ENCODE data around the gene TMEM63A. TPM values are rescaled to one million over a fixed set of nuclear protein-coding genes. Genes with fewer than 3 reads are reported as not detected.

Gene TMEM63A
- total RNA-seq, 1 experiment from 2014 or later = 91.7 TPM

DNA sequence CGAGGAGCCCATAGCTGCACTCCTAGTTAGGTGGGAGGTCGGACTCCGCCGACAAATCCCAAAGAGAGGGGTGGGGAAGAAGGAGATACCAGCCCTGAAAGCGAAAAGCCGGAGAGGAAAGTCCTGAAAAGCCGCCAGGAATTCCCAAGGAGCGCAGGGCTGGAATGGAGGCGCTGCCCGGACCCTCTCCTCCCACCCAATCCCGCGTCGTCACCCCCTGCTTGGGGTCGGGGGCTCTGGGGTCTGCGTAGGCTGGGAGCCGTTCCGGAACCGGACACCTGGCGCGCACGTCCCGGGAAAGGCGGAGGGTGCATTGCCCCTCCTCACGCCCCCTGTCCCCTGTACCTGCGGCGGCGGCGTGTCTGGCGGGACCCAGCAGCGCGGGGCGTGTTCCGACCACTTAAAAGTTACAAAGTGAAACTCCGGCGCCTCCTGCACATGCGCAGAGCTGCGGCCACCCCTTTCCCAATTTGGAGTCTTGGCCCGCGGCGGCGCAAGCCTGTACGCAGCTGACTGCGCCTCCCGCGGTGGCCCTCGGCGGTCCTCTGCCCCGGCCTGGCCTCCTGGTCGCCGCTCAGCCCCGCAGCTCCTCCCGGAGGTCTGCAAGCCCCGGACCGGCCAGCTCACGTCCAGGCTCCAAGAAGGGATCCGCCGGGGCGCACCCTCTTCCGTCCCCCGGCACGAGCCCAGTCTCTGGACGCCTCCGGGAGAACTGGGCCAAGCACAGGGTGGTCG, at the start of gene TMEM63A (continued):
- TF ChIP-seq, protein P1, sequence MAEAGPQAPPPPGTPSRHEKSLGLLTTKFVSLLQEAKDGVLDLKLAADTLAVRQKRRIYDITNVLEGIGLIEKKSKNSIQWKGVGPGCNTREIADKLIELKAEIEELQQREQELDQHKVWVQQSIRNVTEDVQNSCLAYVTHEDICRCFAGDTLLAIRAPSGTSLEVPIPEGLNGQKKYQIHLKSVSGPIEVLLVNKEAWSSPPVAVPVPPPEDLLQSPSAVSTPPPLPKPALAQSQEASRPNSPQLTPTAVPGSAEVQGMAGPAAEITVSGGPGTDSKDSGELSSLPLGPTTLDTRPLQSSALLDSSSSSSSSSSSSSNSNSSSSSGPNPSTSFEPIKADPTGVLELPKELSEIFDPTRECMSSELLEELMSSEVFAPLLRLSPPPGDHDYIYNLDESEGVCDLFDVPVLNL (CRISPR knock-in tag; IDR thresholded peaks at IDR 0.05; ENCODE audit: borderline replicate concordance, low read depth) = no peak
- no peak for TF ChIP-seq GRHL2 (CRISPR knock-in tag; IDR thresholded peaks at IDR 0.05; ENCODE audit: insufficient replicate concordance, severe bottlenecking)

DNA sequence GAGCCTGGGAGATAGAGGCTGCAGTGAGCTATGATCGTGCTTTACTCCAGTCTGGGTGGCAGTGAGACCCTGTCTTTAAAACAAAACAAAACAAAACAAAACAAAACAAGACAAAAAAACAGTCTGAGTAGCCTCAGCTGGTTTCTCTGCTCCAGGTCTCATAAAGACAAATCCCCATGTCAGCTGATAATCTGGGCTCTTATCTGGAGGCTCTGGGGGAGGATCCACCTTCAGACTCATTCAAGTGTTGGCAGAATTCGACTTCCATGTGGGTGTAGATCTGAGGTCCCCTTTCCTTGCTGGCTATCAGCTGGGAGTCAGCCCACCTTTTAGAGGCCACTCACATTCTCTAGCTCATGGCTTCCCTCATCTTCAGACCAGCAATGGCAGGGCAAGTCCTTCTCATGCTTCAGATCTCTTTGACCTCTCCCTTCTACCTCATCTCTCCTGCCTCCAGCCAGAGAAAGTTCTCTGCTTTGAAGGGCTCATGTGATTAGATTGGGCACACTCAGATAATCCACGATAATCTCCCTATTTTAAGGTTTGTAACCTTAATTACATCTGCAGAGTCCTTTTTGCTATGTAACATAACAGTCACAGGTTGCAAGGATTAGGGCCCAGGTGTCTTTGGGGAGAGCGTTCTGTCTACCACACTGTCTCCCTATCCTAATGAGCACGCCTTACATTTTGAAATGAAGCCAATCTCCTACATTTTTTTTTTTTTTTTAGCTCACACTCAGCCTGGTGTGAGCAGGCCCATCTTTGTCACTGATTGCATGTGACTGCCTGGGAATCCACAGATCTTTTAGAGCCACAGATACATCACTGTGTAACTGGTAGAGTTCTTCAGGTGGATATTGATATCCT, 49.3 kb upstream of the TMEM63A start:
- no peaks in the 10 kb centered on the region for H3K9me3 Mint-ChIP-seq
- H3K36me3 Mint-ChIP-seq = no peaks in the 10 kb centered on the region
- H3K4me3 Mint-ChIP-seq = no peak overlapping the region
- H3K4me1 Mint-ChIP-seq = peaks cover 6% of the 10 kb centered on the region
- no peaks in the 10 kb centered on the region for H3K27me3 Mint-ChIP-seq (ENCODE audit: low read depth)
- CTCF ChIA-PET = interaction anchor here (1.0 to 1.4 kb wide), 2 partner anchors 31 to 457 kb away, joined by 3 to 5 read pairs; no protein-coding TSS in a partner anchor
- POLR2A ChIA-PET = interaction anchor here (0.6 kb wide), 1 partner anchor 72 kb away, joined by 5 read pairs; no protein-coding TSS in a partner anchor
- H3K27ac Mint-ChIP-seq = no peak overlapping the region
- DNase-seq (ENCODE audit: low spot score) (no peak), ATAC-seq (no peak)
- TF ChIP-seq, protein P2, sequence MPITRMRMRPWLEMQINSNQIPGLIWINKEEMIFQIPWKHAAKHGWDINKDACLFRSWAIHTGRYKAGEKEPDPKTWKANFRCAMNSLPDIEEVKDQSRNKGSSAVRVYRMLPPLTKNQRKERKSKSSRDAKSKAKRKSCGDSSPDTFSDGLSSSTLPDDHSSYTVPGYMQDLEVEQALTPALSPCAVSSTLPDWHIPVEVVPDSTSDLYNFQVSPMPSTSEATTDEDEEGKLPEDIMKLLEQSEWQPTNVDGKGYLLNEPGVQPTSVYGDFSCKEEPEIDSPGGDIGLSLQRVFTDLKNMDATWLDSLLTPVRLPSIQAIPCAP (CRISPR knock-in tag; IDR thresholded peaks at IDR 0.05) = no peak
- TF ChIP-seq KAT7 (CRISPR knock-in tag; IDR thresholded peaks at IDR 0.05; ENCODE audit: borderline replicate concordance) = no peak
- TF ChIP-seq, protein P3, sequence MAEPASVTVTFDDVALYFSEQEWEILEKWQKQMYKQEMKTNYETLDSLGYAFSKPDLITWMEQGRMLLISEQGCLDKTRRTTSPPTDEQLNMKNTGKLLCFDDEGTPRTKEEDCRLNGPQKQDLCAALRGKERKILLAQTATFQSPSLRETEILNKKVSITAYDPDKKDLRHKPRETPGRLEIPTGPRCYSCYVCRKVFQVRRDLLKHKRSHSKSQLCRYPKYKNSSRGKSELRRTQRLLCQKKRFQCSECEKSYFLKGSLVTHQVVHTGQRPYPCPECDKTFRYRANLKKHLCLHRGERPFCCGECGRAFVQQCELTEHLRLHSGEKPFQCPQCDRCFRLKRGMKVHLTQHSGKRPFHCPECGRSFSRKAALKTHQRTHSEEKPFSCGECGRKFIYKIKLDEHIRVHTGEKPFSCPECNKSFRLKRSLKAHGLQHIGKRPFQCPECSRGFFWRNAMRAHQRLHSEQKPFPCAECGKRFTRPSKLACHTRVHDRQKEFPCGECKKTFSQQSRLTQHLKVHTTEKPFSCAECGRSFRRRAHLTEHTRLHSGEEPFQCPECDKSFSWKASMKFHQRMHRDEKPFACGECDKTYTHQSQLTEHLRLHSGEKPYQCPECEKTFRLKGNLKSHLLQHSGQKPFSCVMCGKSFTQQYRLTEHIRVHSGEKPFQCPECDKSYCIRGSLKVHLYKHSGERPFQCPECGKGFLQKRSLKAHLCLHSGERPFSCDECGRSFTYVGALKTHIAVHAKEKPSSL (CRISPR knock-in tag; conservative IDR thresholded peaks at IDR 0.05) = no peak
- TF ChIP-seq NFYB (CRISPR knock-in tag; conservative IDR thresholded peaks at IDR 0.05; ENCODE audit: low read depth) = no peak
- TF ChIP-seq, protein P4, sequence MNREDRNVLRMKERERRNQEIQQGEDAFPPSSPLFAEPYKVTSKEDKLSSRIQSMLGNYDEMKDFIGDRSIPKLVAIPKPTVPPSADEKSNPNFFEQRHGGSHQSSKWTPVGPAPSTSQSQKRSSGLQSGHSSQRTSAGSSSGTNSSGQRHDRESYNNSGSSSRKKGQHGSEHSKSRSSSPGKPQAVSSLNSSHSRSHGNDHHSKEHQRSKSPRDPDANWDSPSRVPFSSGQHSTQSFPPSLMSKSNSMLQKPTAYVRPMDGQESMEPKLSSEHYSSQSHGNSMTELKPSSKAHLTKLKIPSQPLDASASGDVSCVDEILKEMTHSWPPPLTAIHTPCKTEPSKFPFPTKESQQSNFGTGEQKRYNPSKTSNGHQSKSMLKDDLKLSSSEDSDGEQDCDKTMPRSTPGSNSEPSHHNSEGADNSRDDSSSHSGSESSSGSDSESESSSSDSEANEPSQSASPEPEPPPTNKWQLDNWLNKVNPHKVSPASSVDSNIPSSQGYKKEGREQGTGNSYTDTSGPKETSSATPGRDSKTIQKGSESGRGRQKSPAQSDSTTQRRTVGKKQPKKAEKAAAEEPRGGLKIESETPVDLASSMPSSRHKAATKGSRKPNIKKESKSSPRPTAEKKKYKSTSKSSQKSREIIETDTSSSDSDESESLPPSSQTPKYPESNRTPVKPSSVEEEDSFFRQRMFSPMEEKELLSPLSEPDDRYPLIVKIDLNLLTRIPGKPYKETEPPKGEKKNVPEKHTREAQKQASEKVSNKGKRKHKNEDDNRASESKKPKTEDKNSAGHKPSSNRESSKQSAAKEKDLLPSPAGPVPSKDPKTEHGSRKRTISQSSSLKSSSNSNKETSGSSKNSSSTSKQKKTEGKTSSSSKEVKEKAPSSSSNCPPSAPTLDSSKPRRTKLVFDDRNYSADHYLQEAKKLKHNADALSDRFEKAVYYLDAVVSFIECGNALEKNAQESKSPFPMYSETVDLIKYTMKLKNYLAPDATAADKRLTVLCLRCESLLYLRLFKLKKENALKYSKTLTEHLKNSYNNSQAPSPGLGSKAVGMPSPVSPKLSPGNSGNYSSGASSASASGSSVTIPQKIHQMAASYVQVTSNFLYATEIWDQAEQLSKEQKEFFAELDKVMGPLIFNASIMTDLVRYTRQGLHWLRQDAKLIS (CRISPR knock-in tag; IDR thresholded peaks at IDR 0.05; ENCODE audit: borderline replicate concordance) = no peak
- TF ChIP-seq JUN (CRISPR knock-in tag; IDR thresholded peaks at IDR 0.05) = no peak
- TF ChIP-seq, protein P5, sequence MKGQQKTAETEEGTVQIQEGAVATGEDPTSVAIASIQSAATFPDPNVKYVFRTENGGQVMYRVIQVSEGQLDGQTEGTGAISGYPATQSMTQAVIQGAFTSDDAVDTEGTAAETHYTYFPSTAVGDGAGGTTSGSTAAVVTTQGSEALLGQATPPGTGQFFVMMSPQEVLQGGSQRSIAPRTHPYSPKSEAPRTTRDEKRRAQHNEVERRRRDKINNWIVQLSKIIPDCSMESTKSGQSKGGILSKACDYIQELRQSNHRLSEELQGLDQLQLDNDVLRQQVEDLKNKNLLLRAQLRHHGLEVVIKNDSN (CRISPR knock-in tag; IDR thresholded peaks at IDR 0.05) = no peak
- TF ChIP-seq, protein P6, sequence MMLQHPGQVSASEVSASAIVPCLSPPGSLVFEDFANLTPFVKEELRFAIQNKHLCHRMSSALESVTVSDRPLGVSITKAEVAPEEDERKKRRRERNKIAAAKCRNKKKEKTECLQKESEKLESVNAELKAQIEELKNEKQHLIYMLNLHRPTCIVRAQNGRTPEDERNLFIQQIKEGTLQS (CRISPR knock-in tag; conservative IDR thresholded peaks at IDR 0.05) = no peak
- TF ChIP-seq, protein P7, sequence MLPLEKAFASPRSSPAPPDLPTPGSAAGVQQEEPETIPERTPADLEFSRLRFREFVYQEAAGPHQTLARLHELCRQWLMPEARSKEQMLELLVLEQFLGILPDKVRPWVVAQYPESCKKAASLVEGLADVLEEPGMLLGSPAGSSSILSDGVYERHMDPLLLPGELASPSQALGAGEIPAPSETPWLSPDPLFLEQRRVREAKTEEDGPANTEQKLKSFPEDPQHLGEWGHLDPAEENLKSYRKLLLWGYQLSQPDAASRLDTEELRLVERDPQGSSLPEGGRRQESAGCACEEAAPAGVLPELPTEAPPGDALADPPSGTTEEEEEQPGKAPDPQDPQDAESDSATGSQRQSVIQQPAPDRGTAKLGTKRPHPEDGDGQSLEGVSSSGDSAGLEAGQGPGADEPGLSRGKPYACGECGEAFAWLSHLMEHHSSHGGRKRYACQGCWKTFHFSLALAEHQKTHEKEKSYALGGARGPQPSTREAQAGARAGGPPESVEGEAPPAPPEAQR (CRISPR knock-in tag; IDR thresholded peaks at IDR 0.05) = no peak
- TF ChIP-seq OVOL2 (CRISPR knock-in tag; IDR thresholded peaks at IDR 0.05; ENCODE audit: borderline replicate concordance) = no peak
- no peak for TF ChIP-seq MXD4 (CRISPR knock-in tag; IDR thresholded peaks at IDR 0.05; ENCODE audit: borderline replicate concordance)
- no peak for TF ChIP-seq RORB (CRISPR knock-in tag; IDR thresholded peaks at IDR 0.05)
- no peak for TF ChIP-seq GABPB1 (CRISPR knock-in tag; IDR thresholded peaks at IDR 0.05)
- TF ChIP-seq ETV6 (CRISPR knock-in tag; IDR thresholded peaks at IDR 0.05) = no peak
- no peak for TF ChIP-seq EMX1 (CRISPR knock-in tag; IDR thresholded peaks at IDR 0.05)
